HG03575 (cell line): ENCODE results near the gene RPL7L1.
A peak's percentile ranks its signal among the peaks of the same experiment; 100 is the strongest.

Source experiments
- ATAC-seq: cut with Tn5 transposase; IDR thresholded peaks from one replicate; pipeline ENCODE4 v1.9.1; 2021; ENCODE audit not compliant: unreplicated experiment, insufficient number of reproducible peaks, low FRiP score; ENCODE audit errors: extremely low read depth

Gene RPL7L1

GRCh38 chr6:42925248-42925857 lies 45.9 kb downstream of the RPL7L1 start:
- no peak for ATAC-seq

GRCh38 chr6:42928986-42929820 lies 49.8 kb downstream of the RPL7L1 start, which contains the start of gene CNPY3:
Gene CNPY3 (plus strand): TSS chr6:42929480. CDS start chr6:42929571, 91 bp downstream.
- peak; percentile 52 for ATAC-seq

- ATAC-seq = no peak
These were observed 50.5 kb downstream of the RPL7L1 start for GRCh38 chr6:42929821-42930360.

GRCh38 chr6:42932412-42932811 lies 53.0 kb downstream of the RPL7L1 start:
- ATAC-seq = no peak

DNA sequence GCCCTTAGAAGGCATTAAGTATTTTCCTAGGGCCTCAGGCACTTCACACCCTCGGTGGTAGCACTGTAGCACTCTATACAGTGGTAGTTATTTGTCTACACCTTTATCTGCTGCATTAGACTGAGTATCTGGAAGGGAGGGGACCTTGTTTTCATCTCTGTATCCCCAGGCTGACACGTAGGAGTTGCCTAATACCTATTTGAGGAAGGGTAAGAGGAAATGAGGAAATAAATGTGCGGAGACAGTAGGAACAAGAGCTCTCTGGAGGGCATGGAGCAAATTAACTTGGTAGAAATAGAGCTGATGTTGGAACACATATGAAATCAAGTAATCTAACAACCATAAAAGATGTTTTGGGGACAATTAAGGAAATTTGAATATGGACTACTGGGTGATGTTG lies 53.8 kb downstream of the RPL7L1 start:
- no peak for ATAC-seq

DNA sequence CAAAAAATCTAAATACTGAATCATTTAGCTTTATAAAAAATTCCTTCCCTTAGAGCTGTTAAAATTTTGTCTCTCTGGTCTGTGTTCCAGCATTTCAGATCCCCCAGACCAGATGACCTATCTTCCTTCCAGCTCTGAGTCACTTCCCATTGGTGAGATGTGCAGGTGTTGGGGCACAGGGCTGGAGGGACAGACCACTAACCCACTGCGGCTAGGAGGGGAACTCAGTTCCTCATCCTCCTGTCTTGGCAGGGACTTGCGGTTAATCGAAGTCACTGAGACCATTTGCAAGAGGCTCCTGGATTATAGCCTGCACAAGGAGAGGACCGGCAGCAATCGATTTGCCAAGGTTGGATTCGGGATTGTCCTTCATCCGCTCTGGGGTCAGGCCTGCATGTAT lies 55.9 kb downstream of the RPL7L1 start:
- ATAC-seq = no peak

DNA sequence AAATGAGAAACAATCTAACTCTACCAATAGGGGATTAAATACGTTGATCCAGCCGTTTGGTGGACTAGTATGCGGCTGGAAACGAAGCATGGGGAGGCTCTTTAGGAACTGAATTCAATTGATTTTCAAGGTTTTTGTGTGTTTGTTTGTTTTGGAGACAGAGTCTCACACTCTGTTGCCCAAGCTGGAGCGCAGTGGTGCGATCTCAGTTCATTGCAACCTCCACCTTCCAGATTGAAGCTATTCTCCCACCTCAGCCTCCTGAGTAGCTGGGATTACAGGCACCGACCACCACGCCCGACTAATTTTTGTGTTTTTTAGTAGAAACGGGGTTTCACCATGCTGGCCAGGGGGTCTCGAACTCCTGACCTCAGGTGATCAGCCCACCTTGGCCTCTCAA lies 57.0 kb downstream of the RPL7L1 start:
- no peak for ATAC-seq

- no peak for ATAC-seq
These were observed 58.4 kb downstream of the RPL7L1 start for GRCh38 chr6:42937548-42938427.

GRCh38 chr6:42938428-42938796 lies 59.0 kb downstream of the RPL7L1 start:
- ATAC-seq = no peak

- ATAC-seq = no peak
These were observed 59.8 kb downstream of the RPL7L1 start for GRCh38 chr6:42938987-42939809.
